Measurements from ENCODE around the gene HIPK2.

DNA sequence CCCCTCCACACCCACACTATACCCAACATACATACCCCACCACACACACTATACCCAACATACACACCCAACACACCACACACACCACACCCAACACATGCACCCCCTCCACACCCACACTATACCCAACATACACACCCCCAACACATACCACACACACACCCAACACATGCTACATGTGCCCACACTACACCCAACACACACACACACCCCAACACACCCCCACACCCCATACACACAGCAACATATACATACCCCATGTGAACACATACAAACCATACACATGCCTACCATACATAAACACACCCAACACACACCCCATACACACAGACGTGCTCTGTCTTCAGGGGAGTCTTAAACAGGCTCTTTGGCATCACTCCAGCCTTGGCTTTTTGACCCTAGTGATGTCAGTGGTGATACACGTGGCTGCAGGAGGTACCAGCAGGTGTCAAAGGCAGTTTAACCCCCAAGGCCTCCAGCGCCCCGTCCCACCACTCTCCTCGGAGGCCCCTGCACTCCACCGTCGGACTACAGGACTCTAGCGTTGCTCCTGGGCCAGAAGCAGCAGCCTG lies 73.4 kb downstream of the HIPK2 start:
- TF ChIP-seq POLR2AphosphoS5 (IDR thresholded peaks at IDR 0.05) (no peak), EP300 (IDR thresholded peaks at IDR 0.05) (no peak), POLR2A (IDR thresholded peaks at IDR 0.05) (no peak)
- TF ChIP-seq, protein P1, sequence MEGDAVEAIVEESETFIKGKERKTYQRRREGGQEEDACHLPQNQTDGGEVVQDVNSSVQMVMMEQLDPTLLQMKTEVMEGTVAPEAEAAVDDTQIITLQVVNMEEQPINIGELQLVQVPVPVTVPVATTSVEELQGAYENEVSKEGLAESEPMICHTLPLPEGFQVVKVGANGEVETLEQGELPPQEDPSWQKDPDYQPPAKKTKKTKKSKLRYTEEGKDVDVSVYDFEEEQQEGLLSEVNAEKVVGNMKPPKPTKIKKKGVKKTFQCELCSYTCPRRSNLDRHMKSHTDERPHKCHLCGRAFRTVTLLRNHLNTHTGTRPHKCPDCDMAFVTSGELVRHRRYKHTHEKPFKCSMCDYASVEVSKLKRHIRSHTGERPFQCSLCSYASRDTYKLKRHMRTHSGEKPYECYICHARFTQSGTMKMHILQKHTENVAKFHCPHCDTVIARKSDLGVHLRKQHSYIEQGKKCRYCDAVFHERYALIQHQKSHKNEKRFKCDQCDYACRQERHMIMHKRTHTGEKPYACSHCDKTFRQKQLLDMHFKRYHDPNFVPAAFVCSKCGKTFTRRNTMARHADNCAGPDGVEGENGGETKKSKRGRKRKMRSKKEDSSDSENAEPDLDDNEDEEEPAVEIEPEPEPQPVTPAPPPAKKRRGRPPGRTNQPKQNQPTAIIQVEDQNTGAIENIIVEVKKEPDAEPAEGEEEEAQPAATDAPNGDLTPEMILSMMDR (IDR thresholded peaks at IDR 0.05) = no peak
